Vagina (tissue), 2 donors: Measurements from ENCODE around the gene DDX54. TPM values are rescaled to one million over a fixed set of nuclear protein-coding genes. Genes with fewer than 3 reads are reported as not detected.

ENCODE experiments used
- DNase-seq, 2 donors: peaks; one replicate each; pipeline ENCODE4 v3.0.0-alpha.2; 2017; ENCODE audit errors: extremely low spot score in 2 of 2
- H3K27ac ChIP-seq: fragments of 200-600 bp; sonication (generic); one replicate; pipeline ENCODE4 v1.5.1; 2019
- H3K27me3 ChIP-seq: fragments of 200-600 bp; sonication (generic); one replicate; pipeline ENCODE4 v1.5.1; 2019
- H3K36me3 ChIP-seq, 2 donors: fragments of 200-600 bp; sonication (generic); one replicate each; pipeline ENCODE4 v1.5.1; 2017 to 2019
- H3K4me1 ChIP-seq: fragments of 200-600 bp; sonication (generic); one replicate; pipeline ENCODE4 v1.5.1; 2019
- H3K4me3 ChIP-seq, 2 donors: fragments of 200-600 bp; sonication (generic); 1 replicate in 1 of 2; 2 replicates in 1 of 2; pipeline ENCODE4 v1.5.1; 2016 to 2019
- H3K9me3 ChIP-seq: fragments of 200-600 bp; sonication (generic); one replicate; pipeline ENCODE4 v1.5.1; 2019
- POLR2A ChIP-seq, 2 donors: fragments of 450-650 bp; IDR thresholded peaks; one replicate each; pipeline ENCODE4 v1.6.1; 2017; ENCODE audit warnings: antibody characterized with exemption in 2 of 2, mild to moderate bottlenecking in 2 of 2, moderate library complexity in 2 of 2
- POLR2AphosphoS5 ChIP-seq, 2 donors: sonication (generic); formaldehyde crosslinking; IDR thresholded peaks; one replicate each; pipeline ENCODE4 v1.9.0; 2017; ENCODE audit warnings: antibody characterized with exemption in 2 of 2, mild to moderate bottlenecking in 2 of 2, low read depth in 1 of 2; ENCODE audit not compliant: insufficient read depth in 1 of 2
- intact Hi-C: fragments of 100-400 bp; cut with DNase I; formaldehyde crosslinking; loops from one replicate; pipeline ENCODE4 v1.15.1; 2023
- total RNA-seq: library from RNA; depleted of rRNA; stranded (reverse); fragments of >200 nt; gene quantifications from one replicate; pipeline ENCODE4 v1.2.3, GENCODE V29; 2016
- TF ChIP-seq, protein P1 (sequence below), 3 experiments: fragments of 450-650 bp in 2 of 3; fragments of 200-600 bp in 1 of 3; sonication (generic) in 1 of 3; IDR thresholded peaks; one replicate each; pipeline ENCODE4 v1.5.1; 2017 to 2019; ENCODE audit warnings: antibody characterized with exemption in 3 of 3, mild to moderate bottlenecking in 2 of 3, moderate library complexity in 2 of 3

Gene DDX54
- total RNA-seq, 1 donor from 2014 or later = 52.5 TPM

DNA sequence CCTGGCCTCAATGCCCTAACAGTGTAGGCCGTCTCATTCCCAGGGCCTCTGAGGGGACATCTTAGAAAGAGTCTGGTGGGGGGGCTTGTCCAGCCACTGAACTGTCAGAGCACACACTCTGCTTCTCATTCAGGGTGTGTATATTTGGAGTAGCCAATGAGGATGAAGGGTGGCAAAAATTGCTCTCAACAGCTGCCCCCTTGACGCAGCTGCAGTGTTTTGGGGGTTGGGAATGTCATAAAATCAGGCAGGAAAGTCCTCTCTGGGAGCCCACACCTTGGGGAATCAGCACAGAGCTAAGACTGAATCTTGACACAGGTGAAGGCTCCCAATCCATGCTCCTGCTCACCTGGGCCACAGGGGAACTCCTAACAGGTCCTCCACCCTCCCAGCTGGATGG, 51.2 kb downstream of the DDX54 start:
- no peaks in the 10 kb centered on the region for H3K9me3 ChIP-seq
- TF ChIP-seq POLR2A (IDR thresholded peaks at IDR 0.05) (no peak), POLR2AphosphoS5 (IDR thresholded peaks at IDR 0.05; ENCODE audit: insufficient read depth in 1 of 2, low read depth in 1 of 2) (no peak)
- TF ChIP-seq, protein P1, sequence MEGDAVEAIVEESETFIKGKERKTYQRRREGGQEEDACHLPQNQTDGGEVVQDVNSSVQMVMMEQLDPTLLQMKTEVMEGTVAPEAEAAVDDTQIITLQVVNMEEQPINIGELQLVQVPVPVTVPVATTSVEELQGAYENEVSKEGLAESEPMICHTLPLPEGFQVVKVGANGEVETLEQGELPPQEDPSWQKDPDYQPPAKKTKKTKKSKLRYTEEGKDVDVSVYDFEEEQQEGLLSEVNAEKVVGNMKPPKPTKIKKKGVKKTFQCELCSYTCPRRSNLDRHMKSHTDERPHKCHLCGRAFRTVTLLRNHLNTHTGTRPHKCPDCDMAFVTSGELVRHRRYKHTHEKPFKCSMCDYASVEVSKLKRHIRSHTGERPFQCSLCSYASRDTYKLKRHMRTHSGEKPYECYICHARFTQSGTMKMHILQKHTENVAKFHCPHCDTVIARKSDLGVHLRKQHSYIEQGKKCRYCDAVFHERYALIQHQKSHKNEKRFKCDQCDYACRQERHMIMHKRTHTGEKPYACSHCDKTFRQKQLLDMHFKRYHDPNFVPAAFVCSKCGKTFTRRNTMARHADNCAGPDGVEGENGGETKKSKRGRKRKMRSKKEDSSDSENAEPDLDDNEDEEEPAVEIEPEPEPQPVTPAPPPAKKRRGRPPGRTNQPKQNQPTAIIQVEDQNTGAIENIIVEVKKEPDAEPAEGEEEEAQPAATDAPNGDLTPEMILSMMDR (IDR thresholded peaks at IDR 0.05) = no peak
- H3K4me3 ChIP-seq = no peak overlapping the region
- intact Hi-C loops = no loop called here
- H3K27me3 ChIP-seq = no peaks in the 10 kb centered on the region
- H3K4me1 ChIP-seq = peaks cover 9% of the 10 kb centered on the region
- no peak overlapping the region for H3K27ac ChIP-seq
- DNase-seq = no peak
- H3K36me3 ChIP-seq = no peaks in the 10 kb centered on the region

DNA sequence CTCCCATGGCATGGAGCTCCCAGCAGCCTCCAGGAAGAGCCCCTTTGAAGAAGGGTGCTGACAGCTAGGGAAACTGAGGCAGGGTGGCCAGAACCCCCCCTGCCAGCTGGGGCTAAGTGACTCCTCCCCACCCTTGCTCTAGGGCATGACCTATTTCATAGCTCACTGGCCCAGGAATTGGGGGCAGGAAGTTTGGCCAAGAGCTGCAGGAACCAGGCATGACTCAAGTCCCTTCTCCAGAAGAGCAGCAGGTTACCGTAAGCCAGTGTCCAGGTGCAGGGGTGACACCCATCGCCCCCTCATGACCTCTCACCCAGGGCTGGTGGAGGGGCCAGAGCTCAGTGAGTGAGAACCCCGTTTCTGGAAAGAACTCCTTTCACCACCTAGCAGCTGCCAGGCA, 51.6 kb downstream of the DDX54 start:
- Histone ChIP-seq H3K4me3 (no peak overlapping the region), H3K36me3 (no peaks in the 10 kb centered on the region), H3K4me1 (peaks cover 9% of the 10 kb centered on the region), H3K9me3 (no peaks in the 10 kb centered on the region), H3K27ac (no peak overlapping the region), H3K27me3 (no peaks in the 10 kb centered on the region)
- intact Hi-C loops = no loop called here
- no peak for DNase-seq
- TF ChIP-seq, protein P1 (IDR thresholded peaks at IDR 0.05) = no peak
- no peak for TF ChIP-seq POLR2A (IDR thresholded peaks at IDR 0.05)
- no peak for TF ChIP-seq POLR2AphosphoS5 (IDR thresholded peaks at IDR 0.05; ENCODE audit: insufficient read depth in 1 of 2, low read depth in 1 of 2)

DNA sequence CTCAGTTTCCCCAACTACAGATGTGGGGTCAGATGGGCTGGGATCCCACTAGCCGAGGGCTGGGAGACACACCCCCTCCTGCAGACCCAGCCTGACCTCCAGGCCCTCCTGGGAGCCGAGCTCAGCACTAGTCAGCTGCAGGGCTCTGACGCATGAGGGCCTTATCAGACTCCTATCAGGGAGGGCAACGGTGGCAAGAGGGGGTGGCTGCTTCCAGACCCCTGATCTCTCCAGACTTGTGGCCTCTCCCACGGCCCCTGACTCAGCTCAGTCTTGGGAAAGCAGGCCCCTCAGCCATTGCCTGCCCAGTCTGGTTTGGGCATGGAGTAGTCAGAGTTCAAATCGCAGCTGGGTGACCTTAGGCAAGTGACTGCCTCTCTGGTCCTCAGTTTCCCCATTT, 52.2 kb downstream of the DDX54 start:
- no peaks in the 10 kb centered on the region for H3K27me3 ChIP-seq
- H3K4me3 ChIP-seq = no peak overlapping the region
- DNase-seq = no peak
- no peaks in the 10 kb centered on the region for H3K36me3 ChIP-seq
- TF ChIP-seq, protein P1 (IDR thresholded peaks at IDR 0.05) = no peak
- TF ChIP-seq POLR2A (IDR thresholded peaks at IDR 0.05) (no peak), POLR2AphosphoS5 (IDR thresholded peaks at IDR 0.05; ENCODE audit: insufficient read depth in 1 of 2, low read depth in 1 of 2) (no peak)
- H3K27ac ChIP-seq = no peak overlapping the region
- no peaks in the 10 kb centered on the region for H3K9me3 ChIP-seq
- H3K4me1 ChIP-seq = peaks cover 9% of the 10 kb centered on the region
- intact Hi-C loops = no loop called here

DNA sequence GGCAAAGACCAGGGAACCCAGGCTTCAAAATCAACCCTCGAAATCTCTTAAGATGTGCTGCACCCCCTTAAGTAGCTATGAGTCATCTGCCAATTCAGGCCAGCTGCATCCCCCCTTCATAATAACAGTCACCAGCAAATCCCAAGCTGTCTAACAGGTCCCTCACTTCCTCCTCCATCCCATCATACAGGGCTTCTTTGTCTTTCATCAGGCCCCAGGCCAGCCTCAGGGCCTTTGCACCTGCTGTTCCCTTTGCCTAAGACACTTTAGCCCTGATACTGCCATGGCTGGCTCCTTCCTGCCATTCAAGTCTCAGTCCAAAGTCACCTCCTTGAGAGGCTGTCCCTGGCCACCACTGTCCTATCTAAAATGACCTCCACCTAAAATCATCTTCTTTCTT, 53.7 kb downstream of the DDX54 start:
- Histone ChIP-seq H3K36me3 (no peaks in the 10 kb centered on the region), H3K27ac (no peak overlapping the region), H3K4me3 (no peak overlapping the region), H3K27me3 (no peaks in the 10 kb centered on the region), H3K9me3 (no peaks in the 10 kb centered on the region), H3K4me1 (peaks cover 9% of the 10 kb centered on the region)
- intact Hi-C loops = no loop called here
- TF ChIP-seq, protein P1 (IDR thresholded peaks at IDR 0.05) = no peak
- TF ChIP-seq POLR2A (IDR thresholded peaks at IDR 0.05) (no peak), POLR2AphosphoS5 (IDR thresholded peaks at IDR 0.05; ENCODE audit: insufficient read depth in 1 of 2, low read depth in 1 of 2) (no peak)
- DNase-seq = no peak

DNA sequence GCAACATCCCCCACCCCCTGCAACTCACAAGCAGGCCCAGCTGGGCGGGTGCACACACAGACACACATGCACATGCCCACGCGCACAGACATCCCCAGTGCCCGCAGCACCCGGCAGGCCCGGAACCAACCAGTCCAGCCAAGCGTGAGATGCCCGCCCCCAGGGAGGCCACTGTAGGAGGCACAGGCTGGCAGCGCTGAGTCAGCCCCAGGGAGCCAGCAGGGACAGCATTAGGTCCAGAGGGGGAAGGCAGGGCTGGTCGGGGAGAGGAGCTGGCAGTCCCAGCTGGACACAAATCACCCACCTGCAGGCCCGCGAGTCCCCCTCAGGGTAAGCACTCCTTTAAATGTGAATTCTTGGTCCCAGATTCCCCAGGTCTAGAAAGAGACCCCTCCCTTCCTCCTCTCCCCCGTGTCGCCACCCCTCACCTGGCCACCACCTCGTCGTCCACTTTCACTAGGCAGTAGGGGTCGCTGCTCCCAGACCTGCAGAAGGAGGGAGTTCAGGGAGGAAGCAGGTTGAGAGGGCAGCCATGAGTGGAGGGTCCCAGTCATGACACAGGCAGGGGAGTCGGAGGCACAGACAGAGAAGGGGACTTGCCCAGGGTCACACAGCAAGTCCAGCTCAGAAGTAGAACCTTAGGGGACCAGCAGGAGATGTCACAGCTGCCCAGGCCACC, 54.7 kb downstream of the DDX54 start:
- H3K27ac ChIP-seq = no peak overlapping the region
- no peak for DNase-seq
- no peaks in the 10 kb centered on the region for H3K27me3 ChIP-seq
- no peak for TF ChIP-seq POLR2A (IDR thresholded peaks at IDR 0.05)
- TF ChIP-seq POLR2AphosphoS5 (IDR thresholded peaks at IDR 0.05; ENCODE audit: insufficient read depth in 1 of 2, low read depth in 1 of 2) = no peak
- TF ChIP-seq, protein P1 (IDR thresholded peaks at IDR 0.05) = no peak
- H3K36me3 ChIP-seq = no peaks in the 10 kb centered on the region
- H3K4me1 ChIP-seq = peaks cover 2% of the 10 kb centered on the region
- no peak overlapping the region for H3K4me3 ChIP-seq
- intact Hi-C loops = no loop called here
- H3K9me3 ChIP-seq = no peaks in the 10 kb centered on the region
